GM12878 (cell line): ENCODE measurements around the gene ACTBL2. TPM values are rescaled to one million over a fixed set of nuclear protein-coding genes. Genes with fewer than 3 reads are reported as not detected.

Experiments used
- ATAC-seq: fragments of 200-7000 bp; cut with Tn5 transposase; 3 replicates; pipeline ENCODE4 v1.9.1; 2020; ENCODE audit warnings: mild to moderate bottlenecking, moderate library complexity
- BruUV-seq: library from RNA; stranded (reverse); fragments of 400-500 nt; replicated peaks from 2 replicates; lab custom pipeline; 2021; lab: Mats Ljungman, UMichigan
- CTCF ChIA-PET: fragments of 300-600 bp; sonication (Branson Sonifier 250); formaldehyde crosslinking; extraction: SDS; loops from one replicate; lab custom pipeline; 2021; ENCODE audit warnings: inconsistent platforms; lab: Yijun Ruan, JAX
- POLR2A ChIA-PET: fragments of 350-600 bp; formaldehyde crosslinking; extraction: SDS; loops from one replicate; lab custom pipeline; 2021; ENCODE audit warnings: inconsistent platforms; lab: Charles Lee
- RAD21 ChIA-PET: fragments of 300-600 bp; sonication (Branson Sonifier 250); formaldehyde crosslinking; loops from one replicate; lab custom pipeline; 2023; ENCODE audit warnings: antibody characterized with exemption; ENCODE audit not compliant: unreplicated experiment; lab: Charles Lee
- SMC1A ChIA-PET: fragments of 300-600 bp; sonication (Branson Sonifier 250); formaldehyde crosslinking; loops from one replicate; lab custom pipeline; 2023; ENCODE audit not compliant: unreplicated experiment, uncharacterized antibody; lab: Charles Lee
- DNase-seq: peaks from one replicate; pipeline ENCODE4 v3.0.0-alpha.2; 2011; ENCODE audit warnings: low read depth, low spot score
- FAIRE-seq: peaks from 3 replicates; lab custom pipeline; 2011; peaks lifted over from hg19 to GRCh38; lab: Jason Lieb, UNC
- H2AFZ ChIP-seq: 2 replicates; pipeline ENCODE4 v1.6.0; 2011; ENCODE audit warnings: low read depth, low read length, control low read depth; ENCODE audit not compliant: control insufficient read depth
- H3K27ac ChIP-seq: 2 replicates; pipeline ENCODE4 v1.5.1; 2011; ENCODE audit warnings: control low read depth; ENCODE audit not compliant: control insufficient read depth, insufficient read depth
- H3K27me3 ChIP-seq, 2 experiments: replicated peaks in 1 of 2; 2 replicates each; pipeline versions ENCODE4 v1.6.0 to v1.6.1; 2011; ENCODE audit warnings: low read length in 1 of 2; ENCODE audit not compliant: control insufficient read depth in 2 of 2, insufficient read depth in 2 of 2
- H3K36me3 ChIP-seq, 2 experiments: 2 replicates each; pipeline ENCODE4 v1.5.1; 2011; ENCODE audit warnings: low read length in 1 of 2; ENCODE audit not compliant: control insufficient read depth in 2 of 2, insufficient read depth in 2 of 2
- H3K4me1 ChIP-seq: 2 replicates; pipeline ENCODE4 v1.6.1; 2011; ENCODE audit warnings: mild to moderate bottlenecking, low read length, moderate library complexity, mixed read lengths; ENCODE audit not compliant: control insufficient read depth, insufficient read depth
- H3K4me2 ChIP-seq: 2 replicates; pipeline ENCODE4 v1.6.0; 2011; ENCODE audit warnings: control low read depth; ENCODE audit not compliant: control insufficient read depth, insufficient read depth
- H3K4me3 ChIP-seq: fragments of 200-600 bp; sonication (generic); 2 replicates; pipeline ENCODE4 v1.5.1; 2016
- H3K79me2 ChIP-seq: 2 replicates; pipeline ENCODE4 v1.6.0; 2011; ENCODE audit warnings: low read length; ENCODE audit not compliant: control insufficient read depth, insufficient read depth
- H3K9ac ChIP-seq: 2 replicates; pipeline ENCODE4 v1.8.0; 2011; ENCODE audit warnings: low read length, control low read depth, mixed read lengths; ENCODE audit not compliant: control insufficient read depth, insufficient read depth
- H3K9me3 ChIP-seq: replicated peaks from 3 replicates; pipeline ENCODE4 v1.5.1; 2011; ENCODE audit warnings: mild to moderate bottlenecking, low read length; ENCODE audit not compliant: control insufficient read depth, insufficient read depth
- H4K20me1 ChIP-seq: 2 replicates; pipeline ENCODE4 v1.6.0; 2011; ENCODE audit not compliant: control insufficient read depth, insufficient read depth
- BCL11A ChIP-seq: IDR thresholded peaks from 2 replicates; pipeline ENCODE4 v1.6.1; 2011; ENCODE audit warnings: low read depth, low read length
- CHD1 ChIP-seq: IDR thresholded peaks from 2 replicates; pipeline ENCODE4 v1.6.1; 2012; ENCODE audit warnings: low read depth, low read length, improper control_type of control experiment
- NFYA ChIP-seq: IDR thresholded peaks from 2 replicates; pipeline ENCODE4 v1.6.1; 2011; ENCODE audit warnings: low read depth, mild to moderate bottlenecking, low read length, improper control_type of control experiment, borderline replicate concordance
- WGBS: methylation state at CpG from one replicate; pipeline ENCODE4 v1.1.6; 2016; ENCODE audit warnings: low lambda C conversion rate; ENCODE audit not compliant: insufficient replicate concordance, insufficient coverage; ENCODE audit errors: missing lambda C conversion rate; 5-methylcytosine and 5-hydroxymethylcytosine counted together
- in situ Hi-C: fragments of 300-500 bp; cut with MboI; formaldehyde crosslinking; loops from 9 replicates; pipeline ENCODE4 v1.14.3; 2018; ENCODE audit warnings: mixed read lengths
- intact Hi-C: fragments of 100-400 bp; cut with micrococcal nuclease; formaldehyde crosslinking; loops from one replicate; pipeline ENCODE4 v1.14.2; 2022; ENCODE audit not compliant: unreplicated experiment
- polyA plus RNA-seq, 11 experiments: library from polyadenylated mRNA; depleted of rRNA in 4 of 11; unstranded in 6 of 11; stranded (reverse) in 5 of 11; fragments of >200 nt; fragmentation: Nextera tagmentation in 4 of 11; fragmentation: Illumina TruSeq in 1 of 11; extraction: Ambion mirVana in 4 of 11; extraction: Trizol in 1 of 11; gene quantifications; 1 replicate in 1 of 11; 2 replicates in 10 of 11; pipeline versions ENCODE4 v1.2.1 to v1.2.3, GENCODE V29; 2011 to 2016; ENCODE audit warnings: inconsistent platforms in 2 of 11, missing spikeins in 2 of 11, low read depth in 1 of 11
- total RNA-seq, 4 experiments: library from RNA; depleted of rRNA in 3 of 4; stranded (reverse); fragments of >200 nt in 3 of 4; fragmentation: Illumina TruSeq in 1 of 4; extraction: Trizol in 1 of 4; gene quantifications; 2 replicates each; pipeline versions ENCODE4 v1.2.1 to v1.2.3, GENCODE V29; 2013 to 2021
- TF ChIP-seq, protein P1 (sequence below): fragments of 450-650 bp; IDR thresholded peaks from 2 replicates; pipeline ENCODE4 v1.6.1; 2017; ENCODE audit warnings: mild to moderate bottlenecking, low read depth, inconsistent platforms; ENCODE audit not compliant: poor library complexity, severe bottlenecking
- TF ChIP-seq, protein P2 (sequence below): IDR thresholded peaks from 2 replicates; pipeline ENCODE4 v1.6.1; 2012; ENCODE audit warnings: mild to moderate bottlenecking, low read depth, low read length
- TF ChIP-seq, protein P3 (sequence below): IDR thresholded peaks from 2 replicates; pipeline ENCODE4 v1.6.1; 2012; ENCODE audit warnings: low read depth, low read length, improper control_type of control experiment
- TF ChIP-seq, protein P4 (sequence below): IDR thresholded peaks from 2 replicates; pipeline ENCODE4 v1.6.1; 2011; ENCODE audit warnings: low read depth, mild to moderate bottlenecking, low read length, moderate library complexity, borderline replicate concordance; ENCODE audit errors: extremely low read depth

Gene ACTBL2
- total and polyA plus RNA-seq, 10 of the 15 experiments (the other 5 are each of a cell fraction or from before 2014, with no cell fraction given), result 0.04 to 0.06 (median 0.04) TPM; not detected in 7

DNA sequence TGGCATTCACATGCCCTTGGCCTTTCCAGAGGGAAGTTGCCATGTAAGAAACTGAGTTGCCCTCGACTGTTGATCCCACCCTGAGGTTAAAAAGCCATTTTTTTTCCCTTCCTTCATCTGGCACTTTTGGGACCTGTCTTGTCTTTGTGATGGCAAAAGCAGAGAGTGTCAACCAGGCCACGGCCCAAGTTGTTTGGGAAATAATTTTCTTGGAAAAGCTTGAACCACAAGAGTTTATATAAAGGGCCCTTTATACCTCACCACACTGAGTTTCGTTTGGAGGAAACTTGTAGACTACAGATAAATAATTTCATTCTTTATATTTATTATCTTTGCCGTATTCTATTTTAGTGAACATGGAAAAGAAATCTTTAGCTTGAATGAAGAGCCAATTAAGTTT lies 34.3 kb downstream of the ACTBL2 start:
- H3K9me3 ChIP-seq, result no peaks in the 10 kb centered on the region
- BruUV-seq, result no TSS peak

More for the DNA sequence above, 34.3 kb downstream of the ACTBL2 start:
- Histone ChIP-seq H3K4me1 (no peaks in the 10 kb centered on the region; the same call in 1 of the 2 replicates), H4K20me1 (no peaks in the 10 kb centered on the region), H2AFZ (no peak overlapping the region), H3K4me3 (no peak overlapping the region), H3K27ac (no peak overlapping the region), H3K4me2 (no peak overlapping the region), H3K36me3 (no peaks in the 10 kb centered on the region), H3K9ac (no peak overlapping the region), H3K27me3 (no peaks in the 10 kb centered on the region; a peak in 1 of 4 replicates), H3K79me2 (no peaks in the 10 kb centered on the region)
- POLR2A ChIA-PET, result no interaction called here
- 21% methylated on average over 4 of the region's 4 CpGs for WGBS
- ATAC-seq, result no peak
- RAD21 ChIA-PET, result no interaction called here
- TF ChIP-seq, protein P1, sequence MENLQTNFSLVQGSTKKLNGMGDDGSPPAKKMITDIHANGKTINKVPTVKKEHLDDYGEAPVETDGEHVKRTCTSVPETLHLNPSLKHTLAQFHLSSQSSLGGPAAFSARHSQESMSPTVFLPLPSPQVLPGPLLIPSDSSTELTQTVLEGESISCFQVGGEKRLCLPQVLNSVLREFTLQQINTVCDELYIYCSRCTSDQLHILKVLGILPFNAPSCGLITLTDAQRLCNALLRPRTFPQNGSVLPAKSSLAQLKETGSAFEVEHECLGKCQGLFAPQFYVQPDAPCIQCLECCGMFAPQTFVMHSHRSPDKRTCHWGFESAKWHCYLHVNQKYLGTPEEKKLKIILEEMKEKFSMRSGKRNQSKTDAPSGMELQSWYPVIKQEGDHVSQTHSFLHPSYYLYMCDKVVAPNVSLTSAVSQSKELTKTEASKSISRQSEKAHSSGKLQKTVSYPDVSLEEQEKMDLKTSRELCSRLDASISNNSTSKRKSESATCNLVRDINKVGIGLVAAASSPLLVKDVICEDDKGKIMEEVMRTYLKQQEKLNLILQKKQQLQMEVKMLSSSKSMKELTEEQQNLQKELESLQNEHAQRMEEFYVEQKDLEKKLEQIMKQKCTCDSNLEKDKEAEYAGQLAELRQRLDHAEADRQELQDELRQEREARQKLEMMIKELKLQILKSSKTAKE, result no peak
- TF ChIP-seq, protein P2, sequence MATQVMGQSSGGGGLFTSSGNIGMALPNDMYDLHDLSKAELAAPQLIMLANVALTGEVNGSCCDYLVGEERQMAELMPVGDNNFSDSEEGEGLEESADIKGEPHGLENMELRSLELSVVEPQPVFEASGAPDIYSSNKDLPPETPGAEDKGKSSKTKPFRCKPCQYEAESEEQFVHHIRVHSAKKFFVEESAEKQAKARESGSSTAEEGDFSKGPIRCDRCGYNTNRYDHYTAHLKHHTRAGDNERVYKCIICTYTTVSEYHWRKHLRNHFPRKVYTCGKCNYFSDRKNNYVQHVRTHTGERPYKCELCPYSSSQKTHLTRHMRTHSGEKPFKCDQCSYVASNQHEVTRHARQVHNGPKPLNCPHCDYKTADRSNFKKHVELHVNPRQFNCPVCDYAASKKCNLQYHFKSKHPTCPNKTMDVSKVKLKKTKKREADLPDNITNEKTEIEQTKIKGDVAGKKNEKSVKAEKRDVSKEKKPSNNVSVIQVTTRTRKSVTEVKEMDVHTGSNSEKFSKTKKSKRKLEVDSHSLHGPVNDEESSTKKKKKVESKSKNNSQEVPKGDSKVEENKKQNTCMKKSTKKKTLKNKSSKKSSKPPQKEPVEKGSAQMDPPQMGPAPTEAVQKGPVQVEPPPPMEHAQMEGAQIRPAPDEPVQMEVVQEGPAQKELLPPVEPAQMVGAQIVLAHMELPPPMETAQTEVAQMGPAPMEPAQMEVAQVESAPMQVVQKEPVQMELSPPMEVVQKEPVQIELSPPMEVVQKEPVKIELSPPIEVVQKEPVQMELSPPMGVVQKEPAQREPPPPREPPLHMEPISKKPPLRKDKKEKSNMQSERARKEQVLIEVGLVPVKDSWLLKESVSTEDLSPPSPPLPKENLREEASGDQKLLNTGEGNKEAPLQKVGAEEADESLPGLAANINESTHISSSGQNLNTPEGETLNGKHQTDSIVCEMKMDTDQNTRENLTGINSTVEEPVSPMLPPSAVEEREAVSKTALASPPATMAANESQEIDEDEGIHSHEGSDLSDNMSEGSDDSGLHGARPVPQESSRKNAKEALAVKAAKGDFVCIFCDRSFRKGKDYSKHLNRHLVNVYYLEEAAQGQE, result no peak
- TF ChIP-seq, protein P3, sequence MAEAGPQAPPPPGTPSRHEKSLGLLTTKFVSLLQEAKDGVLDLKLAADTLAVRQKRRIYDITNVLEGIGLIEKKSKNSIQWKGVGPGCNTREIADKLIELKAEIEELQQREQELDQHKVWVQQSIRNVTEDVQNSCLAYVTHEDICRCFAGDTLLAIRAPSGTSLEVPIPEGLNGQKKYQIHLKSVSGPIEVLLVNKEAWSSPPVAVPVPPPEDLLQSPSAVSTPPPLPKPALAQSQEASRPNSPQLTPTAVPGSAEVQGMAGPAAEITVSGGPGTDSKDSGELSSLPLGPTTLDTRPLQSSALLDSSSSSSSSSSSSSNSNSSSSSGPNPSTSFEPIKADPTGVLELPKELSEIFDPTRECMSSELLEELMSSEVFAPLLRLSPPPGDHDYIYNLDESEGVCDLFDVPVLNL, result no peak
- TF ChIP-seq, protein P4, sequence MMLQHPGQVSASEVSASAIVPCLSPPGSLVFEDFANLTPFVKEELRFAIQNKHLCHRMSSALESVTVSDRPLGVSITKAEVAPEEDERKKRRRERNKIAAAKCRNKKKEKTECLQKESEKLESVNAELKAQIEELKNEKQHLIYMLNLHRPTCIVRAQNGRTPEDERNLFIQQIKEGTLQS, result no peak
- TF ChIP-seq NFYA (no peak), CHD1 (no peak), BCL11A (no peak)
- SMC1A ChIA-PET, result interaction anchor here (1.5 to 1.6 kb wide), 2 partner anchors 9 to 48 kb away, joined by 4 read pairs; no protein-coding TSS in a partner anchor
- in situ Hi-C loops, result no loop called here
- intact Hi-C loops, result no loop called here
- FAIRE-seq, result no peak
- CTCF ChIA-PET, result no interaction called here
- no peak for DNase-seq
